ENCODE results near the gene ZBTB42. TPM values are rescaled to one million over a fixed set of nuclear protein-coding genes. Genes with fewer than 3 reads are reported as not detected.

The ZBTB42 gene
- total and polyA plus RNA-seq, 2 of the 13 experiments (the other 11 are each of a cell fraction or from before 2014, with no cell fraction given), result 2.8 to 4.2 TPM

DNA sequence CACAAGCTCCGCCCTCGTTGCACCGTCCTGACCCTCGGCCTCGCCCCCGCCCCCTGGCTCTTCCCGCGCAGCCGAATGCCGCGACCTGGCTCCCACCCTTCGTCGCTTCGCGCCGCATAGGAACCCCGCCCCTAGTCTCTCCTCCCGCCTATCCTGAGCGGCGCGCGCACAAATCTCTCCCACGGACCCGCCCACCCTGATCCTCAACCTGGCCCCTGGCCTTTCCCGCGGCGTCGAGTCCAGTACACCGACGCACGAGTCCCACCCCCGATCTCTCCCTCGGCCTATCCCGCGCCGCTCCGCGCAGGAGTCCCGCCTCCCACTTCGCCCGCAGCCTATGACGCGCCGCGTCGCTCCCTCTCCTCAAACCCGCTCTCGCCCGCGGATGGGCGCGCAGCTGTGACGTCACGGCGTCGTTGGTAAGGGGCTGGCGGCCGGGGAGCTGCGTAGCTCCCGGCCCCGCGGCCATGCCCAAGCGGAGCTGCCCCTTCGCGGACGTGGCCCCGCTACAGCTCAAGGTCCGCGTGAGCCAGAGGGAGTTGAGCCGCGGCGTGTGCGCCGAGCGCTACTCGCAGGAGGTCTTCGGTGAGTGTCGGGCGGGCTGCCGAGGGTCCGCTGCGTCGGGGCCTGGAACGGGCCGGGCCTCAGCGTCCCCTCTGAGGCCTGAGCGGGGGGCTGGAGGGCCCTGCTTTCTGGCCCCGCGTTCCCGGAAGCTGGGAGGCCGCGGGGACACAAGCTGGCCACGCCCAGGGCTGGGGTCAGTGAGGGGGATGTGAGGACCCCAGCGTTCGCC is 48.0 kb upstream of the ZBTB42 start, which contains the start of gene SIVA1 (continued):
- TF ChIP-seq STAT6 (CRISPR knock-in tag; IDR thresholded peaks at IDR 0.05; ENCODE audit: borderline replicate concordance), result peak; percentile 63; the same call in 1 of the 2 replicates
- TF ChIP-seq ZNF362 (CRISPR knock-in tag; IDR thresholded peaks at IDR 0.05; ENCODE audit: borderline replicate concordance), result 0 out of 2 replicates have a peak, but pooled peaks have one; percentile 16
- no peak for TF ChIP-seq ELF3 (CRISPR knock-in tag; IDR thresholded peaks at IDR 0.05)
- 0 out of 2 replicates have a peak, but pooled peaks have one; percentile 86 for TF ChIP-seq ZNF678 (CRISPR knock-in tag; IDR thresholded peaks at IDR 0.05)
- peak; percentile 53; the same call in 1 of the 2 replicates for TF ChIP-seq PAXIP1 (CRISPR knock-in tag; conservative IDR thresholded peaks at IDR 0.05)
- TF ChIP-seq ZNF724P (CRISPR knock-in tag; IDR thresholded peaks at IDR 0.05; ENCODE audit: borderline replicate concordance), result 0 out of 2 replicates have a peak, but pooled peaks have one; percentile 50
- peak; percentile 85 for TF ChIP-seq DRAP1 (CRISPR knock-in tag; IDR thresholded peaks at IDR 0.05)
- TF ChIP-seq KDM6A (CRISPR knock-in tag; IDR thresholded peaks at IDR 0.05; ENCODE audit: low read depth), result no peak; the same call in 1 of the 2 replicates
- peak; percentile 85; the same call in 1 of the 2 replicates for TF ChIP-seq NR0B2 (CRISPR knock-in tag; IDR thresholded peaks at IDR 0.05)
- peak; percentile 85 for TF ChIP-seq ZBTB21 (CRISPR knock-in tag; IDR thresholded peaks at IDR 0.05)
- TF ChIP-seq ZNF556 (CRISPR knock-in tag; IDR thresholded peaks at IDR 0.05; ENCODE audit: borderline replicate concordance), result peak; percentile 70; the same call in 1 of the 2 replicates
- TF ChIP-seq PPARG (CRISPR knock-in tag; conservative IDR thresholded peaks at IDR 0.05), result no peak
- TF ChIP-seq RBM39 (IDR thresholded peaks at IDR 0.05; ENCODE audit: low read depth, low read length, poor library complexity, severe bottlenecking), result peak; percentile 87
- TF ChIP-seq, protein P1, sequence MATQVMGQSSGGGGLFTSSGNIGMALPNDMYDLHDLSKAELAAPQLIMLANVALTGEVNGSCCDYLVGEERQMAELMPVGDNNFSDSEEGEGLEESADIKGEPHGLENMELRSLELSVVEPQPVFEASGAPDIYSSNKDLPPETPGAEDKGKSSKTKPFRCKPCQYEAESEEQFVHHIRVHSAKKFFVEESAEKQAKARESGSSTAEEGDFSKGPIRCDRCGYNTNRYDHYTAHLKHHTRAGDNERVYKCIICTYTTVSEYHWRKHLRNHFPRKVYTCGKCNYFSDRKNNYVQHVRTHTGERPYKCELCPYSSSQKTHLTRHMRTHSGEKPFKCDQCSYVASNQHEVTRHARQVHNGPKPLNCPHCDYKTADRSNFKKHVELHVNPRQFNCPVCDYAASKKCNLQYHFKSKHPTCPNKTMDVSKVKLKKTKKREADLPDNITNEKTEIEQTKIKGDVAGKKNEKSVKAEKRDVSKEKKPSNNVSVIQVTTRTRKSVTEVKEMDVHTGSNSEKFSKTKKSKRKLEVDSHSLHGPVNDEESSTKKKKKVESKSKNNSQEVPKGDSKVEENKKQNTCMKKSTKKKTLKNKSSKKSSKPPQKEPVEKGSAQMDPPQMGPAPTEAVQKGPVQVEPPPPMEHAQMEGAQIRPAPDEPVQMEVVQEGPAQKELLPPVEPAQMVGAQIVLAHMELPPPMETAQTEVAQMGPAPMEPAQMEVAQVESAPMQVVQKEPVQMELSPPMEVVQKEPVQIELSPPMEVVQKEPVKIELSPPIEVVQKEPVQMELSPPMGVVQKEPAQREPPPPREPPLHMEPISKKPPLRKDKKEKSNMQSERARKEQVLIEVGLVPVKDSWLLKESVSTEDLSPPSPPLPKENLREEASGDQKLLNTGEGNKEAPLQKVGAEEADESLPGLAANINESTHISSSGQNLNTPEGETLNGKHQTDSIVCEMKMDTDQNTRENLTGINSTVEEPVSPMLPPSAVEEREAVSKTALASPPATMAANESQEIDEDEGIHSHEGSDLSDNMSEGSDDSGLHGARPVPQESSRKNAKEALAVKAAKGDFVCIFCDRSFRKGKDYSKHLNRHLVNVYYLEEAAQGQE (IDR thresholded peaks at IDR 0.05; ENCODE audit: borderline replicate concordance in 1 of 2, low read depth in 1 of 2, low read length in 2 of 2), result no peak; a peak in 1 of 4 replicates
- TF ChIP-seq IRF2 (CRISPR knock-in tag; IDR thresholded peaks at IDR 0.05), result peak; percentile 66

Measured in HepG2 (cell line).